ENCODE results near the gene PSPN.
A peak's percentile ranks its signal among the peaks of the same experiment; 100 is the strongest.
"Not testable (repeated sequence)": the region's sequence is repeated elsewhere in the genome, so short reads cannot be mapped to it uniquely, and the experiment has no call there.

The PSPN gene

DNA sequence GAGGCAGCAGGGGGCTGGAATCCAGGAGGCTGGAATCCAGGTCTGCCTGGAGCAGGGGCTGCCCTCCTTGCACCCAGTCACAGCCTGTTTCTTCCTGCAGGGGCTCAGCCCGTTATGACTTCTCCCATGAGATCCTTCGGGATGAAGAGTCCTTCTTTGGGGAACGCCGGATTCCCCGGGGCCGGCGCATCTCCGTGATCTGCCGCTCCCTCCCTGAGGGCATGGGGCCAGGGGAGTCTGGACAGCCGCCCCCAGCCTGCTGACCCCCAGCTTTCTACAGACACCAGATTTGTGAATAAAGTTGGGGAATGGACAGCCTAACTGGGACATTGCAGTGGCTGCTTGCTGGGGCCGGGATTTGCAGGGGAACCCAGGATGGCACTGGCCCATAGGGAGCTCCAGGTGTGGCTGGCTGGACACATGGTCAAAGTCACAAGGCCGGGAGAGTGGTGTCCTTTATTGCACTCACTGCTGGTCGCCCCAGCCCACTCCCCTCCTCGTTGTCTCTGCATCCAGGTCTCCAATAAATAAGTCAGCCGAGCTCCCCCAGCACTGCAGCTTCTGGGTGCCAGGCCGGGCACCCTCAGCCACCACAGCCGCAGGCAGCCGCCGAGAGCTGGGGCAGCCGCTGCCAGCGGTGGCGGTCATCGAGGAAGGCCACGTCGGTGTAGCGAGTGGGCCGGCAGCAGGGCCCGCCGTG lies 872 bp downstream of the PSPN start:
- no peak for DNase-seq (ENCODE audit: low read depth)
- no peak overlapping the region for H3K4me3 ChIP-seq (ENCODE audit: low read depth, low read length)

DNA sequence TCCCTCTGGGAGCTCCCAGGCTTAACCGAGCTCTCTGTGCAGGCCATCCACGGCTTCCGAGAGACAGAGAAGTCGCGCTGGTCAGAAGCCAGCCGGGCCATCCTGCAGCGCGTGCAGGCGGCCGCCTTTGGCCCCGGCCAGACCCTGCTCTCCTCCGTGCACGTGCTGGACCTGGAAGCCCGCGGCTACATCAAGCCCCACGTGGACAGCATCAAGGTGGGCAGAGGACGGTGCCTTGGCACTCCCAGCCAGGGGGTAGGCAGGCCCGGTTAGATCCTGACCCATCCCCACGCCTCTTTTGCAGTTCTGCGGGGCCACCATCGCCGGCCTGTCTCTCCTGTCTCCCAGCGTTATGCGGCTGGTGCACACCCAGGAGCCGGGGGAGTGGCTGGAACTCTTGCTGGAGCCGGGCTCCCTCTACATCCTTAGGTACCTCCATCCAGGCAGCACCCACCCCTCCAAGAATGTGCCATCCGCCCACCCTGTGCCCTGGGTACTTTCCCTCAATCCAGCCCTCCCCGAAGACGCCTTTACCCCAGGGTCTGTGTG lies 1.5 kb downstream of the PSPN start:
- no peak for DNase-seq (ENCODE audit: low read depth)
- peak overlapping the region; percentile 52 for H3K4me3 ChIP-seq (ENCODE audit: low read depth, low read length)

GRCh38 chr19:6373813-6374108 lies 2.0 kb downstream of the PSPN start:
- peak overlapping the region; percentile 52 for H3K4me3 ChIP-seq (ENCODE audit: low read depth, low read length)

GRCh38 chr19:6373096-6373812 lies 2.5 kb downstream of the PSPN start:
- H3K4me3 ChIP-seq (ENCODE audit: low read depth, low read length): peak overlapping the region; percentile 78
- DNase-seq (ENCODE audit: low read depth): peak; percentile 95

More at GRCh38 chr19:6373813-6374108, 2.0 kb downstream of the PSPN start:
- DNase-seq (ENCODE audit: low read depth): no peak

DNA sequence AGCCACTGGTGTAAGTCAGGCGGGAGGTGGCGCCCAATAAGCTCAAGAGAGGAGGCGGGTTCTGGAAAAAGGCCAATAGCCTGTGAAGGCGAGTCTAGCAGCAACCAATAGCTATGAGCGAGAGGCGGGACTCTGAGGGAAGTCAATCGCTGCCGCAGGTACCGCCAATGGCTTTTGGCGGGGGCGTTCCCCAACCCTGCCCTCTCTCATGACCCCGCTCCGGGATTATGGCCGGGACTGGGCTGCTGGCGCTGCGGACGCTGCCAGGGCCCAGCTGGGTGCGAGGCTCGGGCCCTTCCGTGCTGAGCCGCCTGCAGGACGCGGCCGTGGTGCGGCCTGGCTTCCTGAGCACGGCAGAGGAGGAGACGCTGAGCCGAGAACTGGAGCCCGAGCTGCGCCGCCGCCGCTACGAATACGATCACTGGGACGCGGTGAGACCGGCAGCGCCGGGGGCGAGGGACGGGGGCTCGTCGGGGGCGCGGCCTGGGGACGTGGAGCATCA lies 3.1 kb downstream of the PSPN start, which contains the start of gene ALKBH7:
Gene ALKBH7, plus strand, starts transcription at position 201 of the 502 bp plus-strand sequence. Its CDS starts 27 bp downstream, at position 228.
- peak within 1 kb of the TSS; percentile 78 for H3K4me3 ChIP-seq (ENCODE audit: low read depth, low read length)
- DNase-seq (ENCODE audit: low read depth): peak; percentile 99

DNA sequence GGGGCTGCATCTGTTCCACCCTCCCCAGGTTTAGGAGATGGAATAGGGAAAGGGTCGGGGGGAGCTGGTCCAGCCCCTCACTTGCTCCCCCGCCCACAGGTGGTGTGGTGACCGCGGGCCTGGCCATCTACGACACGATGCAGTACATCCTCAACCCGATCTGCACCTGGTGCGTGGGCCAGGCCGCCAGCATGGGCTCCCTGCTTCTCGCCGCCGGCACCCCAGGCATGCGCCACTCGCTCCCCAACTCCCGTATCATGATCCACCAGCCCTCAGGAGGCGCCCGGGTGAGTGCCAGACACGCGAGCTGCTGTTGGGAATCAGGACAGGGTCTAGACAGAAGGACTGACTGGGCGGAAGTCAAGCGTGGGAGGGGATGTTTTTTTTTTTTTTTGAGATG lies 11.4 kb downstream of the PSPN start:
- H3K4me3 ChIP-seq (ENCODE audit: low read depth, low read length): no peak overlapping the region
- DNase-seq (ENCODE audit: low read depth): no peak

GRCh38 chr19:6362351-6362801 lies 13.4 kb downstream of the PSPN start:
- DNase-seq (ENCODE audit: low read depth): no peak

DNA sequence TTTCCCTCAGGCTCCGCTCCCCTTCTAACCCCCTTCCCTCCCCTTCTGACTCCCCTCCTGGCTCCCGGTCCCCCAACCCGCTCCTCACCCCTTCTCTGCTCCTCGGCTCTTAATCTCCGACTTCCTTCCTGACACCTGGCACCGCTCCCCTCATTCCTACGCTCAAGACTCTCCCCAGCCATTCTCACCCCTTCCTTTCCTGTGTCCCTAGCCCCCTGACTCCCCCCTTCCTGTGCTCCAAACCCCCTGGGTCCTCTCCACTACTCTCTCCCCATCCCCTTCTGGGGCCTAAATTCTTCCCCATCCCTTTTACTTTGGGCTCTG lies 13.7 kb downstream of the PSPN start:
- DNase-seq (ENCODE audit: low read depth): no peak
- H3K4me3 ChIP-seq (ENCODE audit: low read depth, low read length): peak overlapping the region; percentile 69

More at GRCh38 chr19:6362351-6362801, 13.4 kb downstream of the PSPN start:
- peak overlapping the region; percentile 69 for H3K4me3 ChIP-seq (ENCODE audit: low read depth, low read length)

GRCh38 chr19:6360857-6361216 lies 14.9 kb downstream of the PSPN start:
- H3K4me3 ChIP-seq (ENCODE audit: low read depth, low read length): peak overlapping the region; percentile 69
- DNase-seq (ENCODE audit: low read depth): not testable (repeated sequence)

GRCh38 chr19:6360445-6360844 lies 15.3 kb downstream of the PSPN start:
- not testable (repeated sequence) for H3K4me3 ChIP-seq (ENCODE audit: low read depth, low read length); DNase-seq (ENCODE audit: low read depth)

GRCh38 chr19:6359568-6360341 lies 16.0 kb downstream of the PSPN start:
- no peak for DNase-seq (ENCODE audit: low read depth)
- H3K4me3 ChIP-seq (ENCODE audit: low read depth, low read length): no peak overlapping the region

DNA sequence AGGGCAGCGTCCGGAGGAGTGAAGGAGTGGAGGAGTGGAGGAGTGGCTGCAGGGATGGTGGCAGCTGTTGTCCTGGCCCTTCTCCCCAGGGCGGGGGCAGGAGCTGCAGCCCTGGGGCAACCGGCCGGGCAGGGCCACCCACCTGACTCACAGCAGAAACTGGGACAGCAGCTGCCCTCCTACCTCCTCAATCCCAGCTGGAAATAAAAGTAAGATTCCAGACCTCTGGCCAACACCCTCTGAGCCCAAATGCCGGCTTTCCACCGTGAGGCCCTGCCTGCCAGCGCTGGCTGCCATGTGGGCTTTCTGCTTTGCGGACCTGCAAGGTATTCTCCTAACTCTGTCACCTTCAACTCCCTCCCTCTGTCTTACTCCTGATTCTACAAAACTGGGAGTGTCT lies 17.7 kb downstream of the PSPN start:
- no peak overlapping the region for H3K4me3 ChIP-seq (ENCODE audit: low read depth, low read length)
- DNase-seq (ENCODE audit: low read depth): no peak

DNA sequence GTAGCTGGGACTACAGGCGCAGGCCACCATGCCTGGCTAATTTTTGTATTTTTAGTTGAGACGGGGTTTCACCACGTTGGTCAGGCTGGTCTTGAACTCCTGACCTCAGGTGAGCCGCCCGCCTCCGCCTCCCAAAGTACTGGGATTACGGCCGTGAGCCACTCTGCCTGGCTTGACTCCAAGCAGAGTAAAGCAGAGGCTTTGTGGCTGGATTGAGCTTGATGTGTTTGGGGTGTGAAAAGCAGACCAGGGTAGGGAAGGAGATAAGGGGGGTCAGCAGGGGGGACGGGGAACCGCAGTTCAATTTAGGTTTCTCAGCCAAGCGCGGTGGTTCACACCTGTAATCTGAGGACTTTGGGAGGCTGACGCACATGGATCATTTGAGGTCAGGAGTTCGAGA lies 18.6 kb downstream of the PSPN start:
- DNase-seq (ENCODE audit: low read depth): no peak
- H3K4me3 ChIP-seq (ENCODE audit: low read depth, low read length): no peak overlapping the region

- not testable (repeated sequence) for DNase-seq (ENCODE audit: low read depth); H3K4me3 ChIP-seq (ENCODE audit: low read depth, low read length)
Observed at GRCh38 chr19:6355321-6356040, 20.3 kb downstream of the PSPN start.

DNA sequence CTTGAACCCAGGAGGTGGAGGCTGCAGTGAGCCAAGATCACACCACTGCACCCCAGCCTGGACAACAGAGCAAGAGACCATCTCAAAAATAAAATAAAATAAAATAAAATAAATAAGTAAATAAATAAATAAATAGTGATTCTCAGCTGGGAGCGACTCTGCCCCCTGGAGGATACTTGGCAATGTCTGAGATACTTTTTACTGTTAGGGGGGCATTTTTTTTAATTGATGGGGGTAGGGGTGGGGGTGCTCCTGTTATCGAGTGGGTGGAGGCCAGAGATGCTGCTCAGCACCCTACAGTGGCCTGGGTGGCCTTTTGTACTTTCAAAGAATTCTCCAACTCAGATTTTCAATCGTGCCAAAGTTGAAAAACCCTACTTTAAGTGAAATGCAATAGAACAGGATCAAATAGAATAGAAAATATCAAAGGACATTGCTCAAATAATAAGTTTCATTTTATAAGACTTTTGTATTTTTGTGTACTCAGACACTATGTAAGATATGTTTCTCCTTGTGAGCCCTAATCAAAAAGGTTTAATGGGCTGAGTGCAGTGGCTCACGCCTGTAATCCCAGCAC lies 21.5 kb downstream of the PSPN start:
- no peak for DNase-seq (ENCODE audit: low read depth)
- no peak overlapping the region for H3K4me3 ChIP-seq (ENCODE audit: low read depth, low read length)

DNA sequence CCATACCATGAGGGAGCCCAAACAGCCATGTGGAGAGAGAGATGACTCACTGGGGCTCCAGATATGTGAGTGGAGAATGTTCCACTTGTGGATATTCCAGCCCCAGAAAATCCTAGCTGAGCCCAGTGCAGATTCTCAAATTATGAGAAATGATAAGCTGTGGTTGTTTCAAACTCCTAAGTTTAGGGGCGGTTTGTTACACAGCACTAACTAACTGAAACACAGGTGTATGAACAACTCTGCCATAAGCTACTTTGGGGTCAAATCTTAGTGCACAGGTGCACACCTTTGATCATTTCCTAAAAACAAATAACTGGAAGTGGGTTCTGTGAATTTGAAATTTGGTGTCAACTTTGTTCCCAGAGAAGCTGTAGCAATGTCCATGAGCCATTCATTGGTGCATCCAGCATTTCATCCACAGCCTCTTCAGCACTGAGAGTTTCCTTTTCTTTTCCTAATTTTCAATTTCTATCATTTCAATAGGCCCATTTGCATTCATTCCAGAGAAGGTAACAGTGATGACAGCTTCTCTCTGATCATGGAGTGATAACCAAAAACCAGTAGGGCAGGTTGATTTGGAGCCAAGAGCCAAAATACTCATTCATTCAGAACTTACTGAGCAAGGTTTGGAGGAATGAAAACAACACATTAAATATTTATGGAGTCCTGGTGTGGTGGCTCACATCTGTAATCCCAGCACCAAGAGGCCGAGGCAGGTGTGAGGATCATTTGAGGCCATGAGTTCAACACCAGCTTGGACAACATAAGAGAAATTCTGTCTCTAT lies 23.2 kb downstream of the PSPN start:
- H3K4me3 ChIP-seq (ENCODE audit: low read depth, low read length): no peak overlapping the region
- no peak for DNase-seq (ENCODE audit: low read depth)

GRCh38 chr19:6350688-6351087 lies 25.0 kb downstream of the PSPN start:
- DNase-seq (ENCODE audit: low read depth): no peak
- no peak overlapping the region for H3K4me3 ChIP-seq (ENCODE audit: low read depth, low read length)

GRCh38 chr19:6349271-6349670 lies 26.5 kb downstream of the PSPN start:
- DNase-seq (ENCODE audit: low read depth); H3K4me3 ChIP-seq (ENCODE audit: low read depth, low read length): not testable (repeated sequence)
